SK-N-SH (cell line): ENCODE results near the gene LSG1. TPM values are rescaled to one million over a fixed set of nuclear protein-coding genes. Genes with fewer than 3 reads are reported as not detected.

Experiments
- CTCF ChIA-PET: fragments of 300-600, 350-600 bp; formaldehyde crosslinking; extraction: SDS; loops from one replicate; lab custom pipeline; 2021; lab: Yijun Ruan, JAX
- POLR2A ChIA-PET: fragments of 350-600 bp; sonication (Branson Sonifier 250); formaldehyde crosslinking; extraction: SDS; loops from one replicate; lab custom pipeline; 2020; ENCODE audit warnings: antibody characterized with exemption, inconsistent platforms; lab: Yijun Ruan, JAX
- DNase-seq: peaks from one replicate; pipeline ENCODE4 v3.0.0; 2012
- H2AFZ ChIP-seq: fragments of 200-600 bp; sonication (generic); 2 replicates; pipeline ENCODE4 v1.8.1; 2016; ENCODE audit warnings: antibody characterized with exemption, mild to moderate bottlenecking, low read depth
- H3F3A ChIP-seq: fragments of 200-600 bp; sonication (generic); replicated peaks from 2 replicates; pipeline ENCODE3; 2016; ENCODE audit warnings: antibody characterized with exemption, mild to moderate bottlenecking; ENCODE audit not compliant: insufficient read depth
- H3K27ac ChIP-seq, 2 experiments: fragments of 200-500 bp in 1 of 2; fragments of 200-600 bp in 1 of 2; sonication (Bioruptor generic) in 1 of 2; sonication (generic), shearing (Covaris generic) in 1 of 2; 2 replicates each; pipeline versions ENCODE4 v1.5.1 to v1.6.1; 2014 to 2016; ENCODE audit warnings: low read depth in 2 of 2, inconsistent platforms in 1 of 2, low read length in 1 of 2, mild to moderate bottlenecking in 1 of 2, mixed read lengths in 1 of 2
- H3K27me3 ChIP-seq: fragments of 200-600 bp; sonication (generic), shearing (Covaris generic); 2 replicates; pipeline ENCODE4 v1.6.1; 2016; ENCODE audit warnings: mixed run types; ENCODE audit not compliant: insufficient read depth
- H3K36me3 ChIP-seq, 2 experiments: fragments of 200-500 bp in 1 of 2; fragments of 200-600 bp in 1 of 2; sonication (Bioruptor generic) in 1 of 2; sonication (generic) in 1 of 2; replicated peaks in 1 of 2; 2 replicates each; pipeline versions ENCODE3 to v1.5.1; 2014 to 2016; ENCODE audit warnings: low read length in 1 of 2, mild to moderate bottlenecking in 1 of 2; ENCODE audit not compliant: insufficient read depth in 2 of 2, control insufficient read depth in 1 of 2
- H3K4me1 ChIP-seq, 2 experiments: fragments of 200-500 bp in 1 of 2; fragments of 200-600 bp in 1 of 2; sonication (Bioruptor generic) in 1 of 2; sonication (generic), shearing (Covaris generic) in 1 of 2; 2 replicates each; pipeline versions ENCODE4 v1.5.1 to v1.6.1; 2014 to 2016; ENCODE audit warnings: low read depth in 1 of 2, low read length in 1 of 2, mixed run types in 1 of 2; ENCODE audit not compliant: insufficient read depth in 2 of 2, control insufficient read depth in 1 of 2
- H3K4me2 ChIP-seq: fragments of 200-600 bp; sonication (generic), shearing (Covaris generic); 2 replicates; pipeline ENCODE4 v1.6.1; 2017; ENCODE audit warnings: mixed run types
- H3K4me3 ChIP-seq, 2 experiments: fragments of 200-500 bp in 1 of 2; fragments of 200-600 bp in 1 of 2; sonication (Bioruptor generic) in 1 of 2; sonication (generic), shearing (Covaris generic) in 1 of 2; 2 replicates each; pipeline versions ENCODE4 v1.5.1 to v1.8.1; 2014 to 2016; ENCODE audit warnings: low read depth in 2 of 2, inconsistent platforms in 1 of 2, low read length in 1 of 2, mild to moderate bottlenecking in 1 of 2, mixed read lengths in 1 of 2, moderate library complexity in 1 of 2
- H3K79me2 ChIP-seq: fragments of 200-600 bp; sonication (generic); 2 replicates; pipeline ENCODE4 v1.8.1; 2017; ENCODE audit warnings: mild to moderate bottlenecking; ENCODE audit not compliant: insufficient read depth
- H3K9ac ChIP-seq: fragments of 200-600 bp; sonication (generic); 2 replicates; pipeline ENCODE4 v1.6.1; 2017; ENCODE audit warnings: mixed run types
- H3K9me2 ChIP-seq: fragments of 200-600 bp; sonication (generic); 2 replicates; pipeline ENCODE4 v1.6.1; 2017; ENCODE audit warnings: mixed run types
- H3K9me3 ChIP-seq: fragments of 200-600 bp; sonication (generic); 2 replicates; pipeline ENCODE4 v1.6.1; 2017; ENCODE audit warnings: mixed run types, mild to moderate bottlenecking, moderate library complexity
- H4K20me1 ChIP-seq: fragments of 200-600 bp; sonication (generic); 2 replicates; pipeline ENCODE4 v1.6.1; 2017; ENCODE audit warnings: mild to moderate bottlenecking, mixed run types; ENCODE audit not compliant: insufficient read depth
- CHD2 ChIP-seq: fragments of 150-350 bp; IDR thresholded peaks from 2 replicates; pipeline ENCODE4 v1.6.1; 2018; ENCODE audit warnings: low read length; ENCODE audit not compliant: partially characterized antibody
- NFIC ChIP-seq: IDR thresholded peaks from 2 replicates; pipeline ENCODE4 v1.4.0; 2012; ENCODE audit warnings: borderline replicate concordance
- POLR2AphosphoS5 ChIP-seq: IDR thresholded peaks from 2 replicates; pipeline ENCODE4 v1.6.1; 2012; ENCODE audit warnings: low read depth, low read length
- RCOR1 ChIP-seq: fragments of 150-350 bp; IDR thresholded peaks from 2 replicates; pipeline ENCODE4 v1.6.1; 2017; ENCODE audit warnings: antibody characterized with exemption, low read length
- RFX5 ChIP-seq: IDR thresholded peaks from 2 replicates; pipeline ENCODE4 v1.6.1; 2012; ENCODE audit warnings: mild to moderate bottlenecking, improper control_type of control experiment, low read length
- TCF12 ChIP-seq: IDR thresholded peaks from 2 replicates; pipeline ENCODE4 v1.4.0; 2012
- TEAD4 ChIP-seq: IDR thresholded peaks from 2 replicates; pipeline ENCODE4 v1.4.0; 2012; ENCODE audit warnings: mild to moderate bottlenecking, borderline replicate concordance; ENCODE audit not compliant: insufficient read depth
- WGBS: methylation state at CpG from one replicate; pipeline ENCODE4 v1.1.6; 2017; ENCODE audit warnings: low lambda C conversion rate; 5-methylcytosine and 5-hydroxymethylcytosine counted together
- polyA plus RNA-seq, 3 experiments: library from polyadenylated mRNA; depleted of rRNA; stranded (reverse); fragments of >200 nt; gene quantifications; 2 replicates each; pipeline ENCODE4 v1.2.3, GENCODE V29; 2012
- TF ChIP-seq, protein P1 (sequence below): fragments of 150-350 bp; IDR thresholded peaks from 2 replicates; pipeline ENCODE4 v1.6.1; 2017; ENCODE audit warnings: antibody characterized with exemption, low read length, low read depth, borderline replicate concordance
- TF ChIP-seq, protein P2 (sequence below): fragments of 200-600 bp; sonication (generic); IDR thresholded peaks from 2 replicates; pipeline ENCODE4 v1.6.1; 2017; ENCODE audit warnings: antibody characterized with exemption, mild to moderate bottlenecking, moderate library complexity

The LSG1 gene
- polyA plus RNA-seq, 1 of the 3 experiments (the other 2 are of a cell fraction) = 35.1 TPM

GRCh38 chr3:194624956-194625355 lies 47.0 kb downstream of the LSG1 start:
- peaks cover 21 to 24% of the 10 kb centered on the region in 2 experiments for H3K36me3 ChIP-seq
- H3K79me2 ChIP-seq = peaks cover 13% of the 10 kb centered on the region; the same call in 1 of the 2 replicates
- TF ChIP-seq NFIC = no peak
- H3K9me2 ChIP-seq = no peaks in the 10 kb centered on the region
- no peaks in the 10 kb centered on the region for H3F3A ChIP-seq
- H3K4me3 ChIP-seq = no peak overlapping the region
- no peak overlapping the region for H2AFZ ChIP-seq
- no peak for DNase-seq
- POLR2A ChIA-PET = no interaction called here
- no peaks in the 10 kb centered on the region for H4K20me1 ChIP-seq
- H3K9ac ChIP-seq = no peak overlapping the region
- H3K27ac ChIP-seq = no peak overlapping the region
- no peak overlapping the region for H3K4me2 ChIP-seq
- H3K27me3 ChIP-seq = no peaks in the 10 kb centered on the region
- H3K9me3 ChIP-seq = no peaks in the 10 kb centered on the region
- CTCF ChIA-PET = interaction anchor here (2.3 kb wide), 1 partner anchor 9 kb away, joined by 8 read pairs; no protein-coding TSS in a partner anchor
- H3K4me1 ChIP-seq = no peaks in the 10 kb centered on the region
- WGBS = 95% methylated on average over 6 of the region's 6 CpGs

GRCh38 chr3:194623449-194624290 lies 48.3 kb downstream of the LSG1 start:
- no peak overlapping the region for H3K9ac ChIP-seq
- no peak overlapping the region for H3K4me3 ChIP-seq
- no peak overlapping the region for H3K4me2 ChIP-seq
- peaks cover 6% of the 10 kb centered on the region; the same call in 1 of the 2 replicates for H3K79me2 ChIP-seq
- peaks cover 16 to 18% of the 10 kb centered on the region in 2 experiments for H3K36me3 ChIP-seq
- H4K20me1 ChIP-seq = no peaks in the 10 kb centered on the region
- no peaks in the 10 kb centered on the region for H3K27me3 ChIP-seq
- H2AFZ ChIP-seq = no peak overlapping the region
- H3K9me3 ChIP-seq = no peaks in the 10 kb centered on the region
- DNase-seq = no peak
- no peaks in the 10 kb centered on the region for H3K9me2 ChIP-seq
- H3F3A ChIP-seq = no peaks in the 10 kb centered on the region
- 92% methylated on average over 9 of the region's 25 CpGs for WGBS
- POLR2A ChIA-PET = interaction anchor here (0.6 kb wide), 1 partner anchor 10 kb away, joined by 3 read pairs; no protein-coding TSS in a partner anchor
- no peak overlapping the region for H3K27ac ChIP-seq
- no peak for TF ChIP-seq POLR2AphosphoS5
- TF ChIP-seq TEAD4 = no peak
- TF ChIP-seq, protein P1, sequence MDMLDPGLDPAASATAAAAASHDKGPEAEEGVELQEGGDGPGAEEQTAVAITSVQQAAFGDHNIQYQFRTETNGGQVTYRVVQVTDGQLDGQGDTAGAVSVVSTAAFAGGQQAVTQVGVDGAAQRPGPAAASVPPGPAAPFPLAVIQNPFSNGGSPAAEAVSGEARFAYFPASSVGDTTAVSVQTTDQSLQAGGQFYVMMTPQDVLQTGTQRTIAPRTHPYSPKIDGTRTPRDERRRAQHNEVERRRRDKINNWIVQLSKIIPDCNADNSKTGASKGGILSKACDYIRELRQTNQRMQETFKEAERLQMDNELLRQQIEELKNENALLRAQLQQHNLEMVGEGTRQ = no peak
- TF ChIP-seq RFX5 = no peak
- no peak for TF ChIP-seq CHD2
- TF ChIP-seq TCF12 = no peak
- TF ChIP-seq, protein P2, sequence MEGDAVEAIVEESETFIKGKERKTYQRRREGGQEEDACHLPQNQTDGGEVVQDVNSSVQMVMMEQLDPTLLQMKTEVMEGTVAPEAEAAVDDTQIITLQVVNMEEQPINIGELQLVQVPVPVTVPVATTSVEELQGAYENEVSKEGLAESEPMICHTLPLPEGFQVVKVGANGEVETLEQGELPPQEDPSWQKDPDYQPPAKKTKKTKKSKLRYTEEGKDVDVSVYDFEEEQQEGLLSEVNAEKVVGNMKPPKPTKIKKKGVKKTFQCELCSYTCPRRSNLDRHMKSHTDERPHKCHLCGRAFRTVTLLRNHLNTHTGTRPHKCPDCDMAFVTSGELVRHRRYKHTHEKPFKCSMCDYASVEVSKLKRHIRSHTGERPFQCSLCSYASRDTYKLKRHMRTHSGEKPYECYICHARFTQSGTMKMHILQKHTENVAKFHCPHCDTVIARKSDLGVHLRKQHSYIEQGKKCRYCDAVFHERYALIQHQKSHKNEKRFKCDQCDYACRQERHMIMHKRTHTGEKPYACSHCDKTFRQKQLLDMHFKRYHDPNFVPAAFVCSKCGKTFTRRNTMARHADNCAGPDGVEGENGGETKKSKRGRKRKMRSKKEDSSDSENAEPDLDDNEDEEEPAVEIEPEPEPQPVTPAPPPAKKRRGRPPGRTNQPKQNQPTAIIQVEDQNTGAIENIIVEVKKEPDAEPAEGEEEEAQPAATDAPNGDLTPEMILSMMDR = no peak
- no peak for TF ChIP-seq RCOR1
- no peaks in the 10 kb centered on the region for H3K4me1 ChIP-seq
- CTCF ChIA-PET = interaction anchor here (0.9 to 2.3 kb wide), 3 partner anchors 10 to 30 kb away, joined by 3 to 8 read pairs (median 3); no protein-coding TSS in a partner anchor
